GM18502 (cell line): Measurements from ENCODE around the gene SLC6A11.

Source experiments
- ATAC-seq: cut with Tn5 transposase; IDR thresholded peaks from one replicate; pipeline ENCODE4 v1.9.1; 2021; ENCODE audit warnings: mild to moderate bottlenecking; ENCODE audit not compliant: unreplicated experiment, poor library complexity

SLC6A11 gene

GRCh38 chr3:10926811-10927521 is 110.9 kb downstream of the SLC6A11 start:
- ATAC-seq, result no peak

- ATAC-seq, result no peak
Measured at GRCh38 chr3:10927551-10927950, 111.5 kb downstream of the SLC6A11 start.

GRCh38 chr3:10928407-10928960 is 112.5 kb downstream of the SLC6A11 start:
- ATAC-seq, result no peak

GRCh38 chr3:10928961-10929471 is 113.0 kb downstream of the SLC6A11 start:
- no peak for ATAC-seq

- ATAC-seq, result no peak
Measured at GRCh38 chr3:10929978-10930665, 114.1 kb downstream of the SLC6A11 start.

GRCh38 chr3:10930666-10931040 is 114.6 kb downstream of the SLC6A11 start:
- ATAC-seq, result no peak

- ATAC-seq, result no peak
Measured at GRCh38 chr3:10932596-10932995, 116.6 kb downstream of the SLC6A11 start.

- ATAC-seq, result no peak
Measured at GRCh38 chr3:10933021-10933420, 117.0 kb downstream of the SLC6A11 start.

GRCh38 chr3:10933470-10933804 is 117.4 kb downstream of the SLC6A11 start:
- no peak for ATAC-seq

GRCh38 chr3:10933805-10934481 is 117.9 kb downstream of the SLC6A11 start:
- ATAC-seq, result no peak

- ATAC-seq, result no peak
Measured at GRCh38 chr3:10935028-10935427, 119.0 kb downstream of the SLC6A11 start.

- ATAC-seq, result no peak
Measured at GRCh38 chr3:10935846-10936631, 120.0 kb downstream of the SLC6A11 start.

- ATAC-seq, result no peak
Measured at GRCh38 chr3:10936686-10937085, 120.7 kb downstream of the SLC6A11 start.

GRCh38 chr3:10937141-10937825 is 121.3 kb downstream of the SLC6A11 start:
- ATAC-seq, result no peak

- ATAC-seq, result no peak
Measured at GRCh38 chr3:10939556-10939955, 123.5 kb downstream of the SLC6A11 start.

- no peak for ATAC-seq
Measured at GRCh38 chr3:10940106-10940505, 124.1 kb downstream of the SLC6A11 start.

GRCh38 chr3:10941972-10942371 is 125.9 kb downstream of the SLC6A11 start:
- no peak for ATAC-seq

- ATAC-seq, result no peak
Measured at GRCh38 chr3:10942690-10943205, 126.7 kb downstream of the SLC6A11 start.

- ATAC-seq, result no peak
Measured at GRCh38 chr3:10944866-10945265, 128.8 kb downstream of the SLC6A11 start.
